ENCODE data around the gene EIF3F.
"Not testable (repeated sequence)": the region's sequence is repeated elsewhere in the genome, so short reads cannot be mapped to it uniquely, and the experiment has no call there.

The EIF3F gene

GRCh38 chr11:7986768-7987559, at the start of gene EIF3F:
Gene EIF3F, plus strand, starts transcription at chr11:7987337. Its CDS starts 16 bp downstream, at chr11:7987353.
- peak; percentile 100 for DNase-seq (ENCODE audit: low read depth)

GRCh38 chr11:7941146-7941545, 46.0 kb upstream of the EIF3F start:
- no peak for DNase-seq (ENCODE audit: low read depth)

GRCh38 chr11:7941608-7942007, 45.5 kb upstream of the EIF3F start, which contains the start of gene OR10A3:
Gene OR10A3, minus strand, starts transcription at chr11:7941708. Its CDS starts 2,188 bp downstream, at chr11:7939520.
- DNase-seq (ENCODE audit: low read depth) = no peak

- DNase-seq (ENCODE audit: low read depth) = no peak
Measured at GRCh38 chr11:7944123-7944522, 43.0 kb upstream of the EIF3F start.

GRCh38 chr11:7949934-7950333, 37.2 kb upstream of the EIF3F start:
- no peak for DNase-seq (ENCODE audit: low read depth)

- DNase-seq (ENCODE audit: low read depth) = no peak
Measured at GRCh38 chr11:7955191-7955590, 31.9 kb upstream of the EIF3F start.

- no peak for DNase-seq (ENCODE audit: low read depth)
Measured at GRCh38 chr11:7964261-7964660, 22.9 kb upstream of the EIF3F start.

GRCh38 chr11:7964873-7965272, 22.3 kb upstream of the EIF3F start:
- no peak for DNase-seq (ENCODE audit: low read depth)

GRCh38 chr11:7965386-7965785, 21.8 kb upstream of the EIF3F start, which contains the start of gene NLRP10:
Gene NLRP10, minus strand, starts transcription at chr11:7965447. Its CDS starts 1,952 bp downstream, at chr11:7963495.
- peak; percentile 35 for DNase-seq (ENCODE audit: low read depth)

- DNase-seq (ENCODE audit: low read depth) = no peak
Measured at GRCh38 chr11:7967097-7967496, 20.0 kb upstream of the EIF3F start.

GRCh38 chr11:7967826-7968225, 19.3 kb upstream of the EIF3F start:
- peak; percentile 51 for DNase-seq (ENCODE audit: low read depth)

- no peak for DNase-seq (ENCODE audit: low read depth)
Measured at GRCh38 chr11:7968686-7969085, 18.5 kb upstream of the EIF3F start.

GRCh38 chr11:7969756-7970646, 17.1 kb upstream of the EIF3F start:
- DNase-seq (ENCODE audit: low read depth) = no peak

- DNase-seq (ENCODE audit: low read depth) = no peak
Measured at GRCh38 chr11:7971846-7972245, 15.3 kb upstream of the EIF3F start.

GRCh38 chr11:7973011-7973410, 14.1 kb upstream of the EIF3F start:
- no peak for DNase-seq (ENCODE audit: low read depth)

- DNase-seq (ENCODE audit: low read depth) = no peak
Measured at GRCh38 chr11:7974668-7975067, 12.5 kb upstream of the EIF3F start.

GRCh38 chr11:7977232-7977917, 9.8 kb upstream of the EIF3F start:
- peak; percentile 76 for DNase-seq (ENCODE audit: low read depth)

GRCh38 chr11:7981619-7982157, 5.4 kb upstream of the EIF3F start:
- no peak for DNase-seq (ENCODE audit: low read depth)

- no peak for DNase-seq (ENCODE audit: low read depth)
Measured at GRCh38 chr11:7982582-7983119, 4.5 kb upstream of the EIF3F start.

- DNase-seq (ENCODE audit: low read depth) = no peak
Measured at GRCh38 chr11:7983832-7984590, 3.1 kb upstream of the EIF3F start.

GRCh38 chr11:7987560-7987883, 385 bp downstream of the EIF3F start:
- DNase-seq (ENCODE audit: low read depth) = not testable (repeated sequence)

Data from amniotic epithelial cell (primary cell).